HUES6 (cell line): ENCODE measurements around the gene RNF14.
"Not testable (repeated sequence)": the region's sequence is repeated elsewhere in the genome, so short reads cannot be mapped to it uniquely, and the experiment has no call there.

Experiments
- H3K27ac ChIP-seq: 2 replicates; pipeline ENCODE4 v1.7.0; 2013; ENCODE audit warnings: low read depth, mild to moderate bottlenecking, low read length, inconsistent platforms
- H3K27me3 ChIP-seq: 2 replicates; pipeline ENCODE4 v1.6.1; 2013; ENCODE audit warnings: low read length; ENCODE audit not compliant: control insufficient read depth, insufficient read depth
- H3K36me3 ChIP-seq: 2 replicates; pipeline ENCODE4 v1.6.1; 2013; ENCODE audit warnings: low read length; ENCODE audit not compliant: control insufficient read depth, insufficient read depth
- H3K4me1 ChIP-seq: 2 replicates; pipeline ENCODE4 v1.6.1; 2013; ENCODE audit warnings: low read length; ENCODE audit not compliant: control insufficient read depth, insufficient read depth
- H3K4me3 ChIP-seq: 2 replicates; pipeline ENCODE4 v1.5.1; 2013; ENCODE audit warnings: low read depth, low read length
- H3K9ac ChIP-seq: one replicate; pipeline ENCODE4 v1.6.1; 2013; ENCODE audit warnings: mild to moderate bottlenecking, low read length
- H3K9me3 ChIP-seq: 2 replicates; pipeline ENCODE4 v1.6.1; 2013; ENCODE audit warnings: low read depth, low read length; ENCODE audit not compliant: control insufficient read depth, insufficient read depth

The RNF14 gene

GRCh38 chr5:141968914-141969608 lies at the start of gene RNF14:
Gene RNF14, plus strand, starts transcription at chr5:141969105. Its CDS starts 4,484 bp downstream, at chr5:141973589.
- peaks cover 11% of the 10 kb centered on the region for H3K36me3 ChIP-seq
- H3K4me3 ChIP-seq: peak within 1 kb of the TSS; percentile 83
- H3K9ac ChIP-seq: peak within 1 kb of the TSS; percentile 82
- no peaks in the 10 kb centered on the region for H3K9me3 ChIP-seq
- H3K27ac ChIP-seq: peak within 1 kb of the TSS; percentile 50; the same call in 1 of the 2 replicates
- H3K4me1 ChIP-seq: peaks cover 12% of the 10 kb centered on the region
- no peaks in the 10 kb centered on the region for H3K27me3 ChIP-seq

GRCh38 chr5:141919218-141920119 lies 49.4 kb upstream of the RNF14 start:
- Histone ChIP-seq H3K36me3 (no peaks in the 10 kb centered on the region), H3K27ac (no peak overlapping the region), H3K4me3 (no peak overlapping the region), H3K9me3 (no peaks in the 10 kb centered on the region), H3K9ac (no peak overlapping the region), H3K4me1 (peaks cover 20% of the 10 kb centered on the region), H3K27me3 (peaks cover 9% of the 10 kb centered on the region)

GRCh38 chr5:141920771-141921170 lies 48.1 kb upstream of the RNF14 start:
- H3K27me3 ChIP-seq: 0 out of 2 replicates have a peak, but pooled peaks cover 4% of the 10 kb centered on the region
- H3K9ac ChIP-seq: no peak overlapping the region
- H3K36me3 ChIP-seq: peaks cover 5% of the 10 kb centered on the region
- no peak overlapping the region for H3K27ac ChIP-seq
- no peak overlapping the region for H3K4me3 ChIP-seq
- no peaks in the 10 kb centered on the region for H3K9me3 ChIP-seq
- peaks cover 15% of the 10 kb centered on the region for H3K4me1 ChIP-seq

GRCh38 chr5:141922827-141923447 lies 46.0 kb upstream of the RNF14 start:
- H3K9me3 ChIP-seq, H3K4me1 ChIP-seq, H3K27me3 ChIP-seq: not testable (repeated sequence)
- Histone ChIP-seq H3K27ac (peak overlapping the region; percentile 89), H3K4me3 (peak overlapping the region; percentile 93), H3K9ac (peak overlapping the region; percentile 88), H3K36me3 (peaks cover 27% of the 10 kb centered on the region)

GRCh38 chr5:141923448-141924313 lies 45.2 kb upstream of the RNF14 start, which contains the start of gene DELE1:
Gene DELE1, plus strand, starts transcription at chr5:141923871. Its CDS starts 71 bp downstream, at chr5:141923942.
- H3K4me1 ChIP-seq: peaks cover 9% of the 10 kb centered on the region
- peaks cover 34% of the 10 kb centered on the region for H3K36me3 ChIP-seq
- H3K27me3 ChIP-seq: no peaks in the 10 kb centered on the region
- H3K9me3 ChIP-seq: no peaks in the 10 kb centered on the region
- H3K27ac ChIP-seq: peak within 1 kb of the TSS; percentile 89
- H3K4me3 ChIP-seq: peak within 1 kb of the TSS; percentile 93
- peak within 1 kb of the TSS; percentile 88 for H3K9ac ChIP-seq

- Histone ChIP-seq H3K4me3 (no peak overlapping the region), H3K36me3 (peaks cover 61% of the 10 kb centered on the region), H3K9ac (no peak overlapping the region), H3K27ac (no peak overlapping the region), H3K9me3 (no peaks in the 10 kb centered on the region), H3K4me1 (peaks cover 9% of the 10 kb centered on the region), H3K27me3 (no peaks in the 10 kb centered on the region)
Observed at GRCh38 chr5:141926434-141926833, 42.5 kb upstream of the RNF14 start.

- no peaks in the 10 kb centered on the region for H3K27me3 ChIP-seq
- no peak overlapping the region for H3K9ac ChIP-seq
- H3K9me3 ChIP-seq: no peaks in the 10 kb centered on the region
- no peak overlapping the region for H3K27ac ChIP-seq
- peaks cover 75% of the 10 kb centered on the region for H3K36me3 ChIP-seq
- H3K4me3 ChIP-seq: no peak overlapping the region
- H3K4me1 ChIP-seq: peaks cover 4% of the 10 kb centered on the region
Observed at GRCh38 chr5:141928051-141928450, 40.9 kb upstream of the RNF14 start.

GRCh38 chr5:141929398-141930058 lies 39.4 kb upstream of the RNF14 start:
- H3K4me3 ChIP-seq: no peak overlapping the region
- H3K27me3 ChIP-seq: no peaks in the 10 kb centered on the region
- H3K4me1 ChIP-seq: no peaks in the 10 kb centered on the region
- no peak overlapping the region for H3K9ac ChIP-seq
- peaks cover 89% of the 10 kb centered on the region for H3K36me3 ChIP-seq
- no peaks in the 10 kb centered on the region for H3K9me3 ChIP-seq
- no peak overlapping the region for H3K27ac ChIP-seq

GRCh38 chr5:141931694-141932093 lies 37.2 kb upstream of the RNF14 start:
- H3K9ac ChIP-seq: no peak overlapping the region
- peaks cover 96% of the 10 kb centered on the region for H3K36me3 ChIP-seq
- no peak overlapping the region for H3K4me3 ChIP-seq
- no peaks in the 10 kb centered on the region for H3K9me3 ChIP-seq
- H3K27me3 ChIP-seq: no peaks in the 10 kb centered on the region
- no peak overlapping the region for H3K27ac ChIP-seq
- no peaks in the 10 kb centered on the region for H3K4me1 ChIP-seq

GRCh38 chr5:141933151-141933550 lies 35.8 kb upstream of the RNF14 start:
- Histone ChIP-seq H3K36me3 (peaks cover 93% of the 10 kb centered on the region), H3K27me3 (no peaks in the 10 kb centered on the region), H3K9ac (no peak overlapping the region), H3K4me3 (no peak overlapping the region), H3K27ac (no peak overlapping the region), H3K9me3 (no peaks in the 10 kb centered on the region), H3K4me1 (no peaks in the 10 kb centered on the region)
